OCI-LY7 (cell line): ENCODE data around the gene ELF1. TPM values are rescaled to one million over a fixed set of nuclear protein-coding genes. Genes with fewer than 3 reads are reported as not detected.

Source experiments
- Bru-seq: library from RNA; stranded (reverse); fragments of 400-500 nt; gene quantifications from one replicate; lab custom pipeline; 2021; lab: Mats Ljungman, UMichigan
- BruChase-seq, 2 experiments: library from RNA; stranded (reverse); fragments of 400-500 nt; gene quantifications; one replicate each; lab custom pipeline; 2021; lab: Mats Ljungman, UMichigan
- BruUV-seq: library from RNA; stranded (reverse); fragments of 400-500 nt; replicated peaks from 2 replicates; lab custom pipeline; 2021; lab: Mats Ljungman, UMichigan
- CTCF ChIA-PET: fragments of 300-600 bp; sonication (Branson Sonifier 250); formaldehyde crosslinking; loops from one replicate; lab custom pipeline; 2022; ENCODE audit warnings: antibody characterized with exemption; ENCODE audit not compliant: unreplicated experiment; lab: Charles Lee
- POLR2A ChIA-PET: fragments of 300-600 bp; sonication (Branson Sonifier 250); formaldehyde crosslinking; loops from one replicate; lab custom pipeline; 2022; ENCODE audit warnings: antibody characterized with exemption; lab: Charles Lee
- DNase-seq: peaks from one replicate; pipeline ENCODE4 v3.0.0-alpha.2; 2015; ENCODE audit warnings: low spot score
- H2AFZ ChIP-seq: fragments of 200-600 bp; sonication (generic), shearing (Covaris generic); 2 replicates; pipeline ENCODE4 v1.6.1; 2014; ENCODE audit warnings: mild to moderate bottlenecking, antibody characterized with exemption, low read length, moderate library complexity
- H3K27ac ChIP-seq: fragments of 200-600 bp; sonication (generic); 2 replicates; pipeline ENCODE4 v1.5.1; 2014; ENCODE audit warnings: mixed run types, low read depth, mild to moderate bottlenecking, moderate library complexity, low read length, inconsistent platforms; ENCODE audit not compliant: poor library complexity, severe bottlenecking
- H3K36me3 ChIP-seq: fragments of 200-600 bp; sonication (generic); 2 replicates; pipeline ENCODE4 v1.6.1; 2014; ENCODE audit warnings: mild to moderate bottlenecking, antibody characterized with exemption, low read length, moderate library complexity, mixed read lengths; ENCODE audit not compliant: insufficient read depth
- H3K4me1 ChIP-seq: fragments of 200-600 bp; sonication (generic); 2 replicates; pipeline ENCODE4 v1.5.1; 2014; ENCODE audit warnings: mild to moderate bottlenecking, low read length; ENCODE audit not compliant: insufficient read depth, poor library complexity, severe bottlenecking
- H3K4me2 ChIP-seq: fragments of 200-600 bp; sonication (generic); 2 replicates; pipeline ENCODE4 v1.6.1; 2014; ENCODE audit warnings: mild to moderate bottlenecking, low read length
- H3K4me3 ChIP-seq: fragments of 200-600 bp; sonication (generic); 2 replicates; pipeline ENCODE4 v1.5.1; 2014; ENCODE audit warnings: mild to moderate bottlenecking, low read depth, low read length; ENCODE audit not compliant: poor library complexity, severe bottlenecking
- H3K79me2 ChIP-seq: fragments of 200-600 bp; sonication (generic); 2 replicates; pipeline ENCODE4 v1.6.1; 2016; ENCODE audit warnings: low read depth, mild to moderate bottlenecking, low read length, moderate library complexity, mixed read lengths; ENCODE audit not compliant: insufficient read depth
- H3K9me2 ChIP-seq: fragments of 200-600 bp; sonication (generic); 2 replicates; pipeline ENCODE4 v1.6.1; 2016; ENCODE audit warnings: mild to moderate bottlenecking, low read length, mixed read lengths; ENCODE audit not compliant: insufficient read depth
- H3K9me3 ChIP-seq: fragments of 200-600 bp; sonication (generic); 2 replicates; pipeline ENCODE4 v1.6.1; 2014; ENCODE audit warnings: mild to moderate bottlenecking, mixed run types, low read length, mixed read lengths
- H4K20me1 ChIP-seq: fragments of 200-600 bp; sonication (generic); 2 replicates; pipeline ENCODE4 v1.6.1; 2014; ENCODE audit warnings: mild to moderate bottlenecking, antibody characterized with exemption, low read length, moderate library complexity, mixed read lengths; ENCODE audit not compliant: insufficient read depth
- CTCF ChIP-seq: fragments of 200-600 bp; sonication (generic); conservative IDR thresholded peaks from 2 replicates; pipeline ENCODE4 v1.5.1; 2014; ENCODE audit warnings: mild to moderate bottlenecking, antibody characterized with exemption, low read length, moderate library complexity, mixed read lengths
- EZH2phosphoT487 ChIP-seq: fragments of 200-600 bp; sonication (generic); IDR thresholded peaks from 2 replicates; pipeline ENCODE4 v1.6.1; 2018; ENCODE audit warnings: low read depth, borderline replicate concordance, mild to moderate bottlenecking, mixed run types, antibody characterized with exemption, low read length, moderate library complexity, mixed read lengths
- intact Hi-C: fragments of 100-400 bp; cut with micrococcal nuclease; formaldehyde crosslinking; loops from one replicate; pipeline ENCODE4 v1.10.0; 2022; ENCODE audit not compliant: unreplicated experiment
- long read RNA-seq: library from polyadenylated mRNA; stranded (forward); transcript quantifications from one replicate; pipeline ENCODE4 v2.0.0, GENCODE V29; 2022
- total RNA-seq, 2 experiments: library from RNA; depleted of rRNA in 1 of 2; stranded (reverse); fragments of >200 nt in 1 of 2; shearing (Covaris generic) in 1 of 2; gene quantifications; 2 replicates each; pipeline ENCODE4 v1.2.3, GENCODE V29; 2014 to 2022

Gene ELF1
- 106 and 111 TPM in 2 replicates for total RNA-seq (2014; rRNA removed; shearing (Covaris generic))
- total RNA-seq (2022): 248 and 276 TPM in 2 replicates
- percentile 99 among the genes with signal in this experiment for Bru-seq, nascent RNA
- BruChase-seq, experiment 1, labeled RNA remaining after a 6-hour chase: percentile 95 among the genes with signal in this experiment
- percentile 98 among the genes with signal in this experiment for BruChase-seq, experiment 2, labeled RNA remaining after a 2-hour chase
- long read RNA-seq, transcript ELF1-205 (9 exons, 2,116 nt): major isoform, 87 of 287 reads
- long read RNA-seq, transcript ELF1-201 (9 exons, 3,566 nt): minor isoform, 76 of 287 reads
- long read RNA-seq, partial matches to known transcripts: 62 of 287 reads
- long read RNA-seq, other reads (novel, unspliced or antisense): 62 of 287 reads

DNA sequence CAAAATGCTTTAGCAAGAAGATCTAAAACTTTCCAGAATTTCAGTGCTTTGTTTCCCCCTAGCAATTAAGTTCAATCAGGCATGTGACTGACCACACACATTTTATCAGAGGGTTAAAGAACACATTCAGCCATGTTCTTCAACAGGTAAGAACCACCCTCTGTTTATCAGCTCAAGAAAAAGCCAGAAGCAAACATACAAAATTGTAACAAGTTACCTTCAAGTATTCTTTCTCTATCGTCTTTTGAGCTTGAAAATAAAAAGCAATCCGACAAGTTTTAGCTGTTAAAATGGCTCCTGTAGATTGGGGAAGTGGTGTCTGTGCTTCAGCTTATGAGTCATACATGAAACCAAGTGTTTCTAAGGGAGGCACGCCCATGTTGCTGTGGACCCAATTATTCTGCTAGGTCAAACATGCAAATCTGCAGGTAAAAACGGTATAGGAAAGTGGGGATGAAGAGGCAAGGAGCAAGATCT is at the start of gene ELF1:
ELF1 (minus strand) TSS at position 306 of the 477 bp plus-strand sequence. CDS start 37,262 bp downstream, outside the sequence.
- POLR2A ChIA-PET: interaction anchor here (0.6 to 8.5 kb wide), 23 partner anchors 10 to 483 kb away, joined by 3 to 152 read pairs (median 6); partner anchors contain the start of gene WBP4
- Histone ChIP-seq H3K9me3 (no peaks in the 10 kb centered on the region; the same call in 1 of the 2 replicates), H3K9me2 (no peaks in the 10 kb centered on the region), H3K4me1 (peaks cover 49% of the 10 kb centered on the region), H3K79me2 (peaks cover 100% of the 10 kb centered on the region), H4K20me1 (peaks cover 7% of the 10 kb centered on the region; the same call in 1 of the 2 replicates), H3K36me3 (peaks cover 49% of the 10 kb centered on the region), H3K27ac (peak within 1 kb of the TSS; percentile 94), H3K4me3 (peak within 1 kb of the TSS; percentile 84), H3K4me2 (peak within 1 kb of the TSS; percentile 78), H2AFZ (peak within 1 kb of the TSS; percentile 24; the same call in 1 of the 2 replicates)
- intact Hi-C loops: loop anchor here (1.0 kb wide), 1 partner anchor 41 kb away; no protein-coding TSS in a partner anchor
- CTCF ChIA-PET: interaction anchor here (1.1 to 1.6 kb wide), 2 partner anchors 16 to 31 kb away, joined by 3 to 4 read pairs; no protein-coding TSS in a partner anchor
- BruUV-seq: no TSS peak
- TF ChIP-seq CTCF: no peak
- no peak for TF ChIP-seq EZH2phosphoT487
- DNase-seq: peak; percentile 95

DNA sequence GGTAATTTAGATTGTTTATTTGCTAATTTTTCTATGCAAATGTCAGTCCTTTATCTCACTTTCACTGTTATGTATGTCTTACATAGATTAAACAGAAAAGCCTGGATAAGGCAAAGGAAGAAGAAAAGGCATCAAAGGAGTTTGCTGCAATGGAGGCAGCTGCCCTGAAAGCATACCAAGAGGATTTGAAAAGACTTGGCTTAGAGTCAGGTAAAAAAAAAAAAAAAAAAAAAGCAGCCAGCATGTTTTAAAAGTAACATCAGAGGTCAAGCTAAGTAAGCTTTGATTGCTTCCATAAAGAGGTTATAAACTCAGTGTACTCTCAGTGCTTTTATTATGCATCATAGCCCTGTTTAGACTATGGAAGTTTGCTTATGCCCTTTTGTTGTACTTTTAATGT is 46.0 kb upstream of the ELF1 start:
- H3K9me3 ChIP-seq: no peaks in the 10 kb centered on the region
- H3K27ac ChIP-seq: no peak overlapping the region
- TF ChIP-seq EZH2phosphoT487 (no peak), CTCF (no peak)
- ChIA-PET POLR2A (interaction anchor here (0.6 kb wide), 1 partner anchor 16 kb away, joined by 3 read pairs; no protein-coding TSS in a partner anchor), CTCF (no interaction called here)
- no peak overlapping the region for H3K4me2 ChIP-seq
- intact Hi-C loops: no loop called here
- H3K4me1 ChIP-seq: peaks cover 19% of the 10 kb centered on the region
- no peaks in the 10 kb centered on the region for H3K9me2 ChIP-seq
- H4K20me1 ChIP-seq: no peaks in the 10 kb centered on the region
- peaks cover 36% of the 10 kb centered on the region for H3K79me2 ChIP-seq
- no TSS peak for BruUV-seq
- peaks cover 58% of the 10 kb centered on the region for H3K36me3 ChIP-seq
- DNase-seq: no peak
- H3K4me3 ChIP-seq: no peak overlapping the region
- no peak overlapping the region for H2AFZ ChIP-seq
